ENCODE data around the gene BLCAP. TPM values are rescaled to one million over a fixed set of nuclear protein-coding genes. Genes with fewer than 3 reads are reported as not detected.

Gene BLCAP
- total and polyA plus RNA-seq, 2 donors (not counting 3 experiments of a cell fraction or from before 2014, with no cell fraction given), result 90.3 to 196 TPM

GRCh38 chr20:37544386-37544785 is 16.7 kb upstream of the BLCAP start:
- dilution Hi-C loops (cut with MboI; ENCODE audit: extremely low pct_ligation_motif_present, low sequenced_read_pairs) (no loop called here), intact Hi-C loops (cut with micrococcal nuclease) (no loop called here)
- H2AFZ ChIP-seq (ENCODE audit: low read depth, low read length), result no peak overlapping the region
- peaks cover 11% of the 10 kb centered on the region for H3K4me1 ChIP-seq (ENCODE audit: control insufficient read depth, extremely low read depth, insufficient read depth, low read length)
- H3K27me3 ChIP-seq (ENCODE audit: control insufficient read depth in 2 of 2, insufficient read depth in 2 of 2, low read length in 2 of 2), result peaks cover 3 to 7% of the 10 kb centered on the region in 2 experiments
- DNase-seq (ENCODE audit: low read depth, low spot score), result no peak
- no peak overlapping the region for H3K4me3 ChIP-seq (replicated peaks in 1 of 3; ENCODE audit: insufficient read depth in 1 of 3, low read depth in 1 of 3, low read length in 3 of 3)
- POLR2A ChIA-PET, result no interaction called here
- H3K9ac ChIP-seq (replicated peaks; ENCODE audit: extremely low read depth, insufficient read depth, low read length), result no peak overlapping the region
- no peaks in the 10 kb centered on the region for H3K9me1 ChIP-seq (replicated peaks; ENCODE audit: control insufficient read depth, extremely low read depth, insufficient read depth, low read length)
- no peak for FAIRE-seq
- H3K79me2 ChIP-seq (ENCODE audit: control insufficient read depth, insufficient read depth, low read length), result no peaks in the 10 kb centered on the region
- no peaks in the 10 kb centered on the region for H4K20me1 ChIP-seq (replicated peaks; ENCODE audit: control insufficient read depth, extremely low read depth, insufficient read depth, low read length)
- H3K4me2 ChIP-seq (ENCODE audit: insufficient read depth, low read length), result no peak overlapping the region
- no peak overlapping the region for H3K27ac ChIP-seq (ENCODE audit: insufficient read depth, low read depth, low read length)
- TF ChIP-seq MYC (IDR thresholded peaks at IDR 0.05; ENCODE audit: low read depth, low read length), result no peak
- TF ChIP-seq FOS (IDR thresholded peaks at IDR 0.05; ENCODE audit: borderline replicate concordance, insufficient read depth, low read length), result no peak
- no peak for TF ChIP-seq MAX (IDR thresholded peaks at IDR 0.05; ENCODE audit: insufficient read depth, insufficient read length)
- TF ChIP-seq POLR2AphosphoS5 (IDR thresholded peaks at IDR 0.05; ENCODE audit: insufficient read depth, low read depth, low read length), result no peak
- no peak for TF ChIP-seq JUN (IDR thresholded peaks at IDR 0.05; ENCODE audit: borderline replicate concordance, insufficient read depth, insufficient read length, low read depth)
- TF ChIP-seq POLR2A (IDR thresholded peaks at IDR 0.05; ENCODE audit: low read depth, low read length), result no peak
- no peak for TF ChIP-seq GATA2 (IDR thresholded peaks at IDR 0.05; ENCODE audit: insufficient read depth, insufficient read length, low read depth, low read length)
- no peak for TF ChIP-seq EZH2 (IDR thresholded peaks at IDR 0.05; ENCODE audit: borderline replicate concordance, low read depth, low read length, severe bottlenecking)
- no peak for TF ChIP-seq CTCF (IDR thresholded peaks at IDR 0.05; ENCODE audit: extremely low read depth in 1 of 2, insufficient read depth in 1 of 2, low read depth in 1 of 2, low read length in 2 of 2)
- BruUV-seq (replicated peaks), result no TSS peak
- CTCF ChIA-PET, result interaction anchor here (0.6 to 1.7 kb wide), 13 partner anchors 9 to 864 kb away, joined by 3 to 14 read pairs (median 4); no protein-coding TSS in a partner anchor
- no peaks in the 10 kb centered on the region for H3K36me3 ChIP-seq (ENCODE audit: control insufficient read depth in 2 of 2, extremely low read depth in 1 of 2, insufficient read depth in 2 of 2, low read length in 2 of 2)
- no peaks in the 10 kb centered on the region for H3K9me3 ChIP-seq (replicated peaks; ENCODE audit: control insufficient read depth, insufficient read depth, low read length)
